ENCODE measurements around the gene PKN1. TPM values are rescaled to one million over a fixed set of nuclear protein-coding genes. Genes with fewer than 3 reads are reported as not detected.

Gene PKN1
- total and polyA plus RNA-seq, 2 of the 4 experiments (the other 2 are of a cell fraction): 39.1 to 41.4 TPM

GRCh38 chr19:14391156-14391821 is 41.8 kb upstream of the PKN1 start:
- Histone ChIP-seq H3K9me1 (ENCODE audit: insufficient read depth, low read length) (0 out of 2 replicates have a peak, but pooled peaks cover 3% of the 10 kb centered on the region), H4K5ac (ENCODE audit: low read depth, low read length) (no peak overlapping the region), H3K4me2 (ENCODE audit: low read depth, low read length) (no peak overlapping the region), H3K9me3 (ENCODE audit: control insufficient read depth, insufficient read depth, low read length) (no peaks in the 10 kb centered on the region), H3K79me1 (ENCODE audit: low read depth in 1 of 2, low read length in 2 of 2) (peaks cover 0 to 6% of the 10 kb centered on the region in 2 experiments; a peak in 1 of 4 replicates), H3K18ac (ENCODE audit: low read depth, low read length) (no peak overlapping the region), H3K27ac (ENCODE audit: insufficient read depth, low read length) (no peak overlapping the region), H3K56ac (ENCODE audit: extremely low read depth, insufficient read depth, low read length) (no peak overlapping the region), H2AK5ac (ENCODE audit: low read depth, low read length) (no peak overlapping the region), H3K4me1 (ENCODE audit: control insufficient read depth, insufficient read depth, low read length) (no peaks in the 10 kb centered on the region), H3K27me3 (ENCODE audit: control insufficient read depth, insufficient read depth, low read length) (no peaks in the 10 kb centered on the region), H2AFZ (replicated peaks; ENCODE audit: low read length, poor library complexity) (no peak overlapping the region), H4K91ac (ENCODE audit: insufficient read depth, low read depth, low read length) (no peak overlapping the region), H3K14ac (replicated peaks; ENCODE audit: low read depth, low read length) (no peak overlapping the region), H3K23ac (ENCODE audit: low read depth, low read length) (no peak overlapping the region), H2AK9ac (replicated peaks; ENCODE audit: low read depth, low read length, poor library complexity) (no peak overlapping the region), H3K36me3 (ENCODE audit: control insufficient read depth, insufficient read depth, low read length) (peaks cover 7% of the 10 kb centered on the region), H4K8ac (ENCODE audit: low read depth in 2 of 2, low read length in 2 of 2) (no peak overlapping the region), H3K9ac (ENCODE audit: low read depth, low read length) (no peak overlapping the region), H2BK120ac (ENCODE audit: low read depth, low read length) (no peak overlapping the region), H3K4me3 (ENCODE audit: insufficient read depth, low read depth, low read length) (no peak overlapping the region), H2BK5ac (ENCODE audit: low read depth, low read length, poor library complexity, severe bottlenecking) (no peak overlapping the region), H2BK15ac (ENCODE audit: low read depth, low read length) (no peak overlapping the region), H3K4ac (ENCODE audit: low read depth, low read length) (no peak overlapping the region), H2BK20ac (ENCODE audit: low read depth, low read length) (no peak overlapping the region), H4K20me1 (ENCODE audit: insufficient read depth, low read length) (no peaks in the 10 kb centered on the region)
- DNase-seq: no peak
- in situ Hi-C loops (cut with MboI; ENCODE audit: low sequenced_read_pairs): no loop called here
- intact Hi-C loops (cut with micrococcal nuclease): no loop called here
- ATAC-seq (ENCODE audit: low read depth): no peak
- BruUV-seq (replicated peaks): no TSS peak
- dilution Hi-C loops (cut with HindIII; ENCODE audit: low sequenced_read_pairs, unreplicated experiment): no loop called here
- ChIA-PET CTCF (no interaction called here), POLR2A (ENCODE audit: unreplicated experiment) (no interaction called here)
- WGBS, 2 experiments (ENCODE audit: extremely low coverage in 2 of 2, insufficient read length in 1 of 2): 83% methylated on average over 1 of the region's 10 CpGs; no CpG with 5 or more reads in 1 of the 2 experiments
- TF ChIP-seq RCOR1 (IDR thresholded peaks at IDR 0.05; ENCODE audit: insufficient replicate concordance, low read length): no peak
- no peak for TF ChIP-seq USF2 (IDR thresholded peaks at IDR 0.05; ENCODE audit: low read depth, low read length)
- no peak for TF ChIP-seq NFE2L2 (IDR thresholded peaks at IDR 0.05; ENCODE audit: low read depth, low read length)
- no peak for TF ChIP-seq POLR2A (IDR thresholded peaks at IDR 0.05; ENCODE audit: low read depth, low read length)
- TF ChIP-seq SMC3 (IDR thresholded peaks at IDR 0.05; ENCODE audit: low read depth, low read length): no peak
- no peak for TF ChIP-seq CTCF (conservative IDR thresholded peaks at IDR 0.05; ENCODE audit: low read depth, low read length)
- TF ChIP-seq MAZ (IDR thresholded peaks at IDR 0.05; ENCODE audit: borderline replicate concordance, low read depth, low read length): no peak
- no peak for TF ChIP-seq BHLHE40 (IDR thresholded peaks at IDR 0.05; ENCODE audit: low read depth, low read length)
- no peak for TF ChIP-seq ELK1 (IDR thresholded peaks at IDR 0.05; ENCODE audit: borderline replicate concordance, low read depth, low read length)
- TF ChIP-seq FOS (IDR thresholded peaks at IDR 0.05; ENCODE audit: low read depth, low read length): no peak

Measured in IMR-90 (cell line).